RWPE2 (cell line): ENCODE data around the gene DNAH7.

Source experiments
- ATAC-seq: fragments of 200-7000 bp; cut with Tn5 transposase; 3 replicates; pipeline ENCODE4 v1.9.1; 2021; ENCODE audit warnings: low read depth
- DNase-seq: peaks from one replicate; pipeline ENCODE4 v3.0.0-alpha.2; 2020; ENCODE audit warnings: low spot score
- H3K27ac ChIP-seq: fragments of 450-650 bp; 2 replicates; pipeline ENCODE4 v1.5.1; 2017; ENCODE audit warnings: mild to moderate bottlenecking; ENCODE audit not compliant: poor library complexity, severe bottlenecking
- H3K27me3 ChIP-seq: fragments of 250-450 bp; sonication (Bioruptor Pico); 2 replicates; pipeline ENCODE4 v1.5.1; 2021; ENCODE audit warnings: mild to moderate bottlenecking, moderate library complexity; ENCODE audit not compliant: insufficient read depth, poor library complexity, severe bottlenecking
- H3K36me3 ChIP-seq: fragments of 250-450 bp; sonication (Bioruptor Pico); 2 replicates; pipeline ENCODE4 v1.5.1; 2020; ENCODE audit warnings: low read depth, mild to moderate bottlenecking, moderate library complexity
- H3K4me1 ChIP-seq: fragments of 250-450 bp; sonication (Bioruptor Pico); 2 replicates; pipeline ENCODE4 v1.5.1; 2021; ENCODE audit warnings: mild to moderate bottlenecking, moderate library complexity; ENCODE audit not compliant: insufficient read depth, poor library complexity, severe bottlenecking
- H3K4me3 ChIP-seq: fragments of 250-450 bp; sonication (Bioruptor Pico); 2 replicates; pipeline ENCODE4 v1.5.1; 2021; ENCODE audit warnings: mild to moderate bottlenecking, moderate library complexity; ENCODE audit not compliant: severe bottlenecking
- H3K9me3 ChIP-seq: fragments of 250-450 bp; sonication (Bioruptor Pico); 2 replicates; pipeline ENCODE4 v1.5.1; 2021; ENCODE audit warnings: mild to moderate bottlenecking, moderate library complexity; ENCODE audit not compliant: severe bottlenecking
- CTCF ChIP-seq: fragments of 450-650 bp; IDR thresholded peaks from one replicate; pipeline ENCODE4 v1.5.1; 2017; ENCODE audit warnings: mild to moderate bottlenecking, moderate library complexity; ENCODE audit not compliant: poor library complexity, severe bottlenecking

DNAH7 gene

GRCh38 chr2:195834836-195835235 lies 233.8 kb downstream of the DNAH7 start:
- no peak for TF ChIP-seq CTCF
- Histone ChIP-seq H3K36me3 (no peaks in the 10 kb centered on the region), H3K27me3 (no peaks in the 10 kb centered on the region), H3K4me1 (no peaks in the 10 kb centered on the region), H3K9me3 (no peaks in the 10 kb centered on the region), H3K27ac (no peak overlapping the region), H3K4me3 (no peak overlapping the region)
- DNase-seq (no peak), ATAC-seq (no peak)

GRCh38 chr2:195830968-195831950 lies 237.4 kb downstream of the DNAH7 start:
- no peak overlapping the region for H3K27ac ChIP-seq
- H3K4me3 ChIP-seq, result no peak overlapping the region
- no peaks in the 10 kb centered on the region for H3K9me3 ChIP-seq
- no peaks in the 10 kb centered on the region for H3K4me1 ChIP-seq
- ATAC-seq (no peak), DNase-seq (no peak)
- H3K27me3 ChIP-seq, result no peaks in the 10 kb centered on the region
- TF ChIP-seq CTCF, result no peak
- no peaks in the 10 kb centered on the region for H3K36me3 ChIP-seq

- H3K4me1 ChIP-seq, result peaks cover 13% of the 10 kb centered on the region
- TF ChIP-seq CTCF, result no peak
- ATAC-seq, result peak; percentile 61; the same call in 2 of the 3 replicates
- no peak overlapping the region for H3K27ac ChIP-seq
- no peak for DNase-seq
- H3K36me3 ChIP-seq, result no peaks in the 10 kb centered on the region
- no peaks in the 10 kb centered on the region for H3K9me3 ChIP-seq
- no peak overlapping the region for H3K4me3 ChIP-seq
- no peaks in the 10 kb centered on the region for H3K27me3 ChIP-seq
Observed at GRCh38 chr2:195824478-195824877, 244.2 kb downstream of the DNAH7 start.

GRCh38 chr2:195823206-195823605 lies 245.4 kb downstream of the DNAH7 start:
- Histone ChIP-seq H3K4me3 (no peak overlapping the region), H3K4me1 (peaks cover 13% of the 10 kb centered on the region), H3K27me3 (no peaks in the 10 kb centered on the region), H3K27ac (no peak overlapping the region), H3K36me3 (no peaks in the 10 kb centered on the region), H3K9me3 (no peaks in the 10 kb centered on the region)
- DNase-seq (no peak), ATAC-seq (no peak)
- no peak for TF ChIP-seq CTCF

GRCh38 chr2:195821566-195821932 lies 247.1 kb downstream of the DNAH7 start:
- Histone ChIP-seq H3K27me3 (no peaks in the 10 kb centered on the region), H3K4me3 (no peak overlapping the region), H3K4me1 (peaks cover 13% of the 10 kb centered on the region), H3K9me3 (no peaks in the 10 kb centered on the region), H3K36me3 (no peaks in the 10 kb centered on the region), H3K27ac (no peak overlapping the region)
- ATAC-seq (no peak), DNase-seq (no peak)
- no peak for TF ChIP-seq CTCF
